ENCODE measurements around the gene VKORC1. TPM values are rescaled to one million over a fixed set of nuclear protein-coding genes. Genes with fewer than 3 reads are reported as not detected.
"Not testable (repeated sequence)": the region's sequence is repeated elsewhere in the genome, so short reads cannot be mapped to it uniquely, and the experiment has no call there.

VKORC1 gene
- polyA plus RNA-seq, 5 donors, result 61.7 to 78.7 (median 69.5) TPM

GRCh38 chr16:31109622-31110021 lies 15.0 kb upstream of the VKORC1 start:
- DNase-seq, result no peak

DNA sequence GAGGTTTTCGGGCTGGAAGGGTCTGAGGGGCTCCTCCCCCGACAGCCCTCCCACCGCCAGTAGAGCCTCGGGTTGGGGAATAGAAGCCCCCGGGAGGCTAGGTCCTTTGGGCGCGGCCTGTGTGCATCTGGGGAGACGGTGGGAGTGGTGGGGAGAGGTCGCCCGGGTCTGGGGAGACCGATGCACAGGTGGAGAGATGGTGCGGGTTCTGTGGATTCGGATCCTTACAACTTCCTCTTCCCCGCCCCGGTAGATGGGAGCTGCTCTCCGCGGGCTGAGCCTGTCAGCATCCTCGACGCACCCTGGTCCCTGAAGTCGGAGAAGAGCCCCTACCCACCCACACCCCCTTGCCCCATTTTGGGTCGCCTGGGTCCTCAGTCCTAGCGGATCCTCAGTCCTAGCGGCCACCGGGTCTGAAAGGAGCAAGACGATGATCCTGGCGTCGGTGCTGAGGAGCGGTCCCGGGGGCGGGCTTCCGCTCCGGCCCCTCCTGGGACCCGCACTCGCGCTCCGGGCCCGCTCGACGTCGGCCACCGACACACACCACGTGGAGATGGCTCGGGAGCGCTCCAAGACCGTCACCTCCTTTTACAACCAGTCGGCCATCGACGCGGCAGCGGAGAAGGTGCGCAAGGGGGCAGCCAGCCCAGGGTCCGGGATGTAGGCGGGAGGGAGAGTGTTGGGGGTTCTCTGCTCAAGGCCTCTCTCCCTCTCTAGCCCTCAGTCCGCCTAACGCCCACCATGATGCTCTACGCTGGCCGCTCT lies 14.4 kb upstream of the VKORC1 start:
- DNase-seq, result no peak

- peak; percentile 60 to 71 for DNase-seq
These were observed 13.6 kb upstream of the VKORC1 start, which contains the start of gene BCKDK for GRCh38 chr16:31108035-31108793. BCKDK (plus strand) TSS chr16:31108386; CDS start chr16:31109224, 838 bp downstream.

DNA sequence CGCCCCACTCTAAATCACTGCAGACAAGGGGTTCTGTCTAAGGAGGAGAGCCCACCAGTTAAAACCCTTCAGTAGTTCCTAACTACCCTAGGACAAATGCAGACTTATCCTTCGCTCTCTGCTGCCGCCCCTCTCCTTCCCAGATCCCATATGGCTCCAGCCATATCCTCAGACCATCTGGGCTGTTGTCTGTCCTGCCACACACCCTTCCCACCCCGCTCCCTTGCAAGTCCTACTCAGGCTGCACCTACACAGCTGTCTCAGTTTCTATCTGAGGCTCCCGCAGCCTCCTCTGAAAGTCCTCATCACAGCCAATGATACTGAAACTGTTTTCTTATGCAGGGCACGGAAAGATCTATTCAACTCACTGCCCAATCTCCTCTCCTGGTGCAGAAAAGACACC lies 12.9 kb upstream of the VKORC1 start:
- no peak for DNase-seq

- DNase-seq, result no peak
These were observed 12.2 kb upstream of the VKORC1 start for GRCh38 chr16:31106509-31107464.

GRCh38 chr16:31105677-31106213 lies 11.1 kb upstream of the VKORC1 start:
- no peak for DNase-seq

GRCh38 chr16:31100876-31101641 lies 6.5 kb upstream of the VKORC1 start:
- DNase-seq, result not testable (repeated sequence)

GRCh38 chr16:31099860-31100638 lies 5.5 kb upstream of the VKORC1 start:
- DNase-seq, result no peak

GRCh38 chr16:31094088-31094423 lies 541 bp downstream of the VKORC1 start:
- DNase-seq, result no peak

- no peak for DNase-seq
These were observed 1.4 kb downstream of the VKORC1 start for GRCh38 chr16:31093132-31093703.

GRCh38 chr16:31092330-31092729 lies 2.3 kb downstream of the VKORC1 start:
- DNase-seq, result no peak

GRCh38 chr16:31090540-31090939 lies 4.1 kb downstream of the VKORC1 start:
- no peak for DNase-seq

- DNase-seq, result no peak
These were observed 5.4 kb downstream of the VKORC1 start for GRCh38 chr16:31089199-31089598.

- no peak for DNase-seq
These were observed 6.0 kb downstream of the VKORC1 start, which contains the start of gene PRSS53 for GRCh38 chr16:31088459-31089183. PRSS53 (minus strand) TSS chr16:31088943; CDS start chr16:31088809, 134 bp downstream.

DNA sequence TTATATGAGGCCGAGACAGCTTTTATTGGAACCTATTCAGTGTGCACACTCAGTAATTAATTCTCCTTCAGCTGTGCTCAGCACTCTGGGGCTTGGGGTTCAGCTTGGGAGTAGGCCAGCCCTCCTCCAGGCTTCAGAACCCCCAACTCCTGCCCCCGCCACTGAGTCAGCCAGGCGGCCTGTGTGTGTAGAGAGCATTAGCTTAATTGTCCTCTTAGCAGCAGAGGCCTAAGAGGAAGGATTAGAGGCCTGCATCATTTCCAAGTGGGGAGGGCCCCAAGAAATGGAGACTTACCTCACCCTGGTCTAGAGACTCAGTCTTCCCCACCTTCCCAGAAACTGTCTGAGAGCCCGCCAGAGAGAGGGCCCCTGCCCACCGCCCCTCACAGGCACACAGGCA lies 6.6 kb downstream of the VKORC1 start:
- DNase-seq, result no peak

- DNase-seq, result no peak
These were observed 7.1 kb downstream of the VKORC1 start for GRCh38 chr16:31087481-31087880.

- DNase-seq, result no peak
These were observed 8.0 kb downstream of the VKORC1 start for GRCh38 chr16:31086629-31086906.

DNA sequence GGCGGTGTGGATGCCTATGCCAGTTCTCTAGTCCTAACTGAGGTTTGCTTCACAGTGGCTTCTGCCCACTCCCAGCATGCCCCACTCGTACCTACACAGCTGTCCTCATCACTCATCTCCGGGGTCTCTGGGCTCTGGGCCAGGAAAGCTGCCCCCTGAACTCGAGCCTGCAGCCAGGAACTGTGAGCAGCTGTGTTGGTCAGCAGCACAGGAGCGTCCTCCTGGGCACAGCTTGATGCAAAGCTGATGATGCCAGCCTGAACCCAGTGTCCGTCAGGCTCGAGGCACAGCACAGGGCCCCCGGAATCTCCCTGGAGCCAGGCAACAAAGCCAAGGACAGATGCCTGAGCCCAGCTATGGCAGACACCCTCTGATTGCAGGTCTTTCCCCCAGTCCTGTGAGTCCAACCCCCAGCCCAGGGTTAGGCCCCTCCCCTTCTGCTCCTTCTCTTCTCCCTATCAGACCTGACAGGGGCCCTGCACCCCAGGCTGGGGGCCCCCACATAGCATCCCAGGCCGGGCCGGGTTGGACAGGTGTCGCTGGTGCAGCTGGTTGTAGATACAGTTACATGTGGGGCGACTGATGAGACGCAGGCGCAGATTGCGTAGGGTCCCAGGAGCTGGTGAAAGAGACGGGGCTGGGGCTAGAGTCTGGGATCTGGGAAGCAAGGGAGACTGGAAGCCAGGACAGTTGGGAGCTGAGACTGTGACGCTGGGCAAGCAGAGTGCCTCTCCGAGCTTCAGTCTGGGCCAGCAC lies 8.5 kb downstream of the VKORC1 start:
- no peak for DNase-seq
